Measurements from ENCODE around the gene THEMIS2. TPM values are rescaled to one million over a fixed set of nuclear protein-coding genes. Genes with fewer than 3 reads are reported as not detected.

THEMIS2 gene
- total RNA-seq, 1 experiment from 2014 or later, result 17.2 TPM

GRCh38 chr1:27877115-27877416 lies 4.7 kb downstream of the THEMIS2 start:
- no CpG with 5 or more reads among the region's 2 CpGs for WGBS (ENCODE audit: extremely low coverage, insufficient read length, low lambda C conversion rate)
- H3K27me3 ChIP-seq (ENCODE audit: insufficient read depth, low read length), result no peaks in the 10 kb centered on the region
- no peak overlapping the region for H3K27ac ChIP-seq (ENCODE audit: insufficient read length, low read depth, low read length)
- H3K27ac Mint-ChIP-seq, result peak overlapping the region in 2 of 3 experiments; percentile 32 to 39; a peak in 1 of 7 replicates
- no peak overlapping the region for H3K9ac ChIP-seq (ENCODE audit: extremely low read depth, insufficient read length, low read length)
- no peaks in the 10 kb centered on the region for H3K79me2 ChIP-seq (ENCODE audit: insufficient read depth, low read length)
- H3K4me3 Mint-ChIP-seq, result no peak overlapping the region
- H3T11ph ChIP-seq (ENCODE audit: low read length), result no peak overlapping the region
- no peak overlapping the region for H4K91ac ChIP-seq (ENCODE audit: insufficient read length, low read depth, low read length)
- H2AK5ac ChIP-seq (ENCODE audit: insufficient read length, low read length), result no peak overlapping the region
- H4K5ac ChIP-seq (ENCODE audit: insufficient read length, low read depth, low read length), result no peak overlapping the region
- no peak overlapping the region for H3K56ac ChIP-seq (ENCODE audit: insufficient read length, low read depth, low read length)
- H2BK120ac ChIP-seq (ENCODE audit: low read depth, low read length, poor library complexity, severe bottlenecking), result no peak overlapping the region
- H3K4me2 ChIP-seq (ENCODE audit: insufficient read depth, insufficient read length, low read length), result no peak overlapping the region
- no peak for DNase-seq
- no peak overlapping the region for H2BK15ac ChIP-seq (ENCODE audit: low read depth, low read length)
- peaks cover 6 to 7% of the 10 kb centered on the region in 2 experiments for H3K4me1 Mint-ChIP-seq
- no peak overlapping the region for H3K14ac ChIP-seq (ENCODE audit: insufficient read depth, low read length)
- H3K23ac ChIP-seq (ENCODE audit: insufficient read length, low read depth, low read length), result no peak overlapping the region
- no peak overlapping the region for H2BK12ac ChIP-seq (ENCODE audit: insufficient read length, low read depth, low read length)
- H3K9me3 ChIP-seq (ENCODE audit: control insufficient read depth, low read depth, low read length), result no peaks in the 10 kb centered on the region
- H3K4me1 ChIP-seq (ENCODE audit: insufficient read depth, low read length), result no peaks in the 10 kb centered on the region; the same call in 1 of the 2 replicates
- no peaks in the 10 kb centered on the region; the same call in 1 of the 2 replicates for H3K27me3 Mint-ChIP-seq (ENCODE audit: low read depth)
- peaks cover 6% of the 10 kb centered on the region for H3K23me2 ChIP-seq (ENCODE audit: insufficient read length, low read depth, low read length, poor library complexity, severe bottlenecking)
- no peak for TF ChIP-seq CTCF (conservative IDR thresholded peaks at IDR 0.05)
- H3K18ac ChIP-seq (ENCODE audit: insufficient read length, low read depth, low read length), result no peak overlapping the region
- H4K8ac ChIP-seq (replicated peaks; ENCODE audit: insufficient read length, low read depth, low read length), result no peak overlapping the region
- no peak overlapping the region for H2BK5ac ChIP-seq (ENCODE audit: insufficient read length, low read length)
- no peaks in the 10 kb centered on the region; a peak in 1 of 5 replicates for H3K9me3 Mint-ChIP-seq
- H3K4ac ChIP-seq (ENCODE audit: low read depth, low read length), result no peak overlapping the region
- H4K20me1 ChIP-seq (ENCODE audit: control insufficient read depth, insufficient read depth, insufficient read length), result peaks cover 2% of the 10 kb centered on the region
- H3K36me3 Mint-ChIP-seq (ENCODE audit: insufficient read depth in 1 of 3, low read depth in 3 of 3), result peaks cover 0 to 25% (median 19%) of the 10 kb centered on the region in 3 experiments; a peak in 6 of 7 replicates
- H2BK20ac ChIP-seq (ENCODE audit: low read depth, low read length, poor library complexity, severe bottlenecking), result no peak overlapping the region
- no peaks in the 10 kb centered on the region for H3K79me1 ChIP-seq (ENCODE audit: insufficient read depth, low read depth, low read length, poor library complexity, severe bottlenecking)
- H2AFZ ChIP-seq (ENCODE audit: low read length), result no peak overlapping the region

Data from H9 (cell line).